T-cell (primary cell): ENCODE data around the gene MAGEA11. TPM values are rescaled to one million over a fixed set of nuclear protein-coding genes. Genes with fewer than 3 reads are reported as not detected.

Experiments
- total RNA-seq, 35 experiments: library from RNA in 6 of 35; stranded (reverse) in 6 of 35; fragments of 120-200 nt in 1 of 35; gene quantifications; one replicate each; pipeline versions ENCODE4 v1.2.1 to v1.2.4 and lab custom pipeline; 2013 to 2026

MAGEA11 gene
- total RNA-seq, 5 donors from 2014 or later (not counting 1 experiment from before 2014, with no cell fraction given) = not detected

Other genes with a start within 250 kb of the MAGEA11 start
- gene IDS, start 206.8 kb upstream of the MAGEA11 start, total RNA-seq = 100 to 1,000 TPM; 152 to 402 (median 182) TPM
- 10 to 100 TPM; 24.1 to 79.0 (median 39.4) TPM for gene EOLA1, start 171.0 kb upstream of the MAGEA11 start, total RNA-seq
- not detected for gene HSFX3, start 162.1 kb upstream of the MAGEA11 start, total RNA-seq
- gene MAGEA9B, start 124.6 kb upstream of the MAGEA11 start, total RNA-seq = not detected
- not detected for gene HSFX2, start 116.7 kb upstream of the MAGEA11 start, total RNA-seq
- 10 to 100 TPM; 13.8 to 26.5 (median 25.6) TPM for gene TMEM185A, start 80.3 kb upstream of the MAGEA11 start, total RNA-seq
- 1 to 10 TPM in 3 of 5 donors, under 1 TPM in 2; 0.50 to 3.2 (median 1.8) TPM for gene HSFX1, start 62.0 kb downstream of the MAGEA11 start, total RNA-seq
- not detected for gene MAGEA9, start 69.9 kb downstream of the MAGEA11 start, total RNA-seq
- not detected for gene MAGEA8, start 169.1 kb downstream of the MAGEA11 start, total RNA-seq
- not detected for gene HSFX4, start 217.5 kb downstream of the MAGEA11 start, total RNA-seq
- gene EOLA2, start 226.4 kb downstream of the MAGEA11 start, total RNA-seq = 10 to 100 TPM; 43.2 to 58.7 (median 48.5) TPM